HG03439 (cell line): ENCODE measurements around the gene RPS6KA4.

ENCODE experiments used
- ATAC-seq: cut with Tn5 transposase; IDR thresholded peaks from one replicate; pipeline ENCODE4 v1.9.1; 2021; ENCODE audit warnings: mild to moderate bottlenecking, moderate library complexity; ENCODE audit not compliant: unreplicated experiment

Gene RPS6KA4

GRCh38 chr11:64344787-64345186, 14.2 kb upstream of the RPS6KA4 start:
- ATAC-seq, result no peak

GRCh38 chr11:64347193-64347867, 11.6 kb upstream of the RPS6KA4 start:
- ATAC-seq, result no peak

GRCh38 chr11:64348383-64349024, 10.5 kb upstream of the RPS6KA4 start:
- ATAC-seq, result no peak

GRCh38 chr11:64349025-64349387, 10.0 kb upstream of the RPS6KA4 start:
- no peak for ATAC-seq

GRCh38 chr11:64349404-64349803, 9.6 kb upstream of the RPS6KA4 start:
- ATAC-seq, result no peak

GRCh38 chr11:64351136-64351631, 7.8 kb upstream of the RPS6KA4 start:
- ATAC-seq, result no peak

GRCh38 chr11:64352099-64352994, 6.6 kb upstream of the RPS6KA4 start:
- no peak for ATAC-seq

GRCh38 chr11:64352995-64353714, 5.8 kb upstream of the RPS6KA4 start:
- no peak for ATAC-seq

- no peak for ATAC-seq
These were observed 5.1 kb upstream of the RPS6KA4 start for GRCh38 chr11:64353715-64354506.

GRCh38 chr11:64355078-64355940, 3.7 kb upstream of the RPS6KA4 start:
- no peak for ATAC-seq

GRCh38 chr11:64356498-64357411, 2.2 kb upstream of the RPS6KA4 start:
- no peak for ATAC-seq

GRCh38 chr11:64357446-64357845, 1.5 kb upstream of the RPS6KA4 start:
- ATAC-seq, result no peak

GRCh38 chr11:64357904-64358535, 942 bp upstream of the RPS6KA4 start:
- no peak for ATAC-seq

- ATAC-seq, result no peak
These were observed 441 bp upstream of the RPS6KA4 start for GRCh38 chr11:64358536-64358906.

- no peak for ATAC-seq
These were observed 917 bp downstream of the RPS6KA4 start for GRCh38 chr11:64359712-64360445.

GRCh38 chr11:64360448-64360921, 1.5 kb downstream of the RPS6KA4 start:
- ATAC-seq, result no peak

GRCh38 chr11:64361659-64362058, 2.7 kb downstream of the RPS6KA4 start:
- ATAC-seq, result no peak
